ENCODE results near the gene RFNG. TPM values are rescaled to one million over a fixed set of nuclear protein-coding genes. Genes with fewer than 3 reads are reported as not detected.

The RFNG gene
- total RNA-seq, 1 donor = 46.3 TPM

- Histone ChIP-seq H4K20me1 (ENCODE audit: insufficient read depth, low read length) (no peaks in the 10 kb centered on the region), H3K4me1 (ENCODE audit: insufficient read depth, low read length) (no peaks in the 10 kb centered on the region)
- no peak for TF ChIP-seq CTCF (IDR thresholded peaks at IDR 0.05; ENCODE audit: extremely low read depth, low read depth, low read length)
Measured at GRCh38 chr17:82083533-82084359, 32.1 kb upstream of the RFNG start.

GRCh38 chr17:82083009-82083408 is 31.4 kb upstream of the RFNG start:
- TF ChIP-seq CTCF (IDR thresholded peaks at IDR 0.05; ENCODE audit: extremely low read depth, low read depth, low read length) = no peak
- H3K79me2 ChIP-seq (ENCODE audit: insufficient read depth, low read length) = no peaks in the 10 kb centered on the region
- DNase-seq (ENCODE audit: insufficient read length, low spot score, missing footprints) = no peak
- no peaks in the 10 kb centered on the region for H3K27me3 ChIP-seq (ENCODE audit: insufficient read depth, low read length)
- no peaks in the 10 kb centered on the region for H3K9me3 ChIP-seq (ENCODE audit: low read depth, low read length)
- peaks cover 51% of the 10 kb centered on the region for H3K36me3 ChIP-seq (ENCODE audit: insufficient read depth, low read length)
- no peak overlapping the region for H2AFZ ChIP-seq (ENCODE audit: low read length)
- H3K27ac ChIP-seq (ENCODE audit: low read depth, low read length) = no peak overlapping the region
- H3K4me2 ChIP-seq (ENCODE audit: insufficient read depth, low read length) = no peak overlapping the region
- no peak overlapping the region for H3K4me3 ChIP-seq (ENCODE audit: insufficient read depth, low read length)
- H3K4me1 ChIP-seq (ENCODE audit: insufficient read depth, low read length) = no peaks in the 10 kb centered on the region
- H4K20me1 ChIP-seq (ENCODE audit: insufficient read depth, low read length) = no peaks in the 10 kb centered on the region

More at GRCh38 chr17:82083533-82084359, 32.1 kb upstream of the RFNG start:
- no peak for DNase-seq (ENCODE audit: insufficient read length, low spot score, missing footprints)
- H3K9me3 ChIP-seq (ENCODE audit: low read depth, low read length) = no peaks in the 10 kb centered on the region
- H3K4me2 ChIP-seq (ENCODE audit: insufficient read depth, low read length) = no peak overlapping the region
- no peaks in the 10 kb centered on the region for H3K79me2 ChIP-seq (ENCODE audit: insufficient read depth, low read length)
- no peaks in the 10 kb centered on the region for H3K27me3 ChIP-seq (ENCODE audit: insufficient read depth, low read length)
- H3K4me3 ChIP-seq (ENCODE audit: insufficient read depth, low read length) = no peak overlapping the region
- no peak overlapping the region for H3K27ac ChIP-seq (ENCODE audit: low read depth, low read length)
- peaks cover 56% of the 10 kb centered on the region for H3K36me3 ChIP-seq (ENCODE audit: insufficient read depth, low read length)
- no peak overlapping the region for H2AFZ ChIP-seq (ENCODE audit: low read length)

- H2AFZ ChIP-seq (ENCODE audit: low read length) = no peak overlapping the region
- H3K9me3 ChIP-seq (ENCODE audit: low read depth, low read length) = no peaks in the 10 kb centered on the region
- no peaks in the 10 kb centered on the region for H4K20me1 ChIP-seq (ENCODE audit: insufficient read depth, low read length)
- TF ChIP-seq CTCF (IDR thresholded peaks at IDR 0.05; ENCODE audit: extremely low read depth, low read depth, low read length) = no peak
- peaks cover 46% of the 10 kb centered on the region for H3K36me3 ChIP-seq (ENCODE audit: insufficient read depth, low read length)
- DNase-seq (ENCODE audit: insufficient read length, low spot score, missing footprints) = no peak
- H3K27me3 ChIP-seq (ENCODE audit: insufficient read depth, low read length) = no peaks in the 10 kb centered on the region
- no peaks in the 10 kb centered on the region for H3K79me2 ChIP-seq (ENCODE audit: insufficient read depth, low read length)
- H3K27ac ChIP-seq (ENCODE audit: low read depth, low read length) = no peak overlapping the region
- H3K4me2 ChIP-seq (ENCODE audit: insufficient read depth, low read length) = no peak overlapping the region
- H3K4me1 ChIP-seq (ENCODE audit: insufficient read depth, low read length) = no peaks in the 10 kb centered on the region
- no peak overlapping the region for H3K4me3 ChIP-seq (ENCODE audit: insufficient read depth, low read length)
Measured at GRCh38 chr17:82082456-82082855, 30.8 kb upstream of the RFNG start.

- Histone ChIP-seq H3K9me3 (ENCODE audit: low read depth, low read length) (no peaks in the 10 kb centered on the region), H3K27me3 (ENCODE audit: insufficient read depth, low read length) (no peaks in the 10 kb centered on the region), H3K36me3 (ENCODE audit: insufficient read depth, low read length) (peaks cover 42% of the 10 kb centered on the region), H3K4me2 (ENCODE audit: insufficient read depth, low read length) (no peak overlapping the region), H3K4me1 (ENCODE audit: insufficient read depth, low read length) (no peaks in the 10 kb centered on the region), H3K79me2 (ENCODE audit: insufficient read depth, low read length) (no peaks in the 10 kb centered on the region), H2AFZ (ENCODE audit: low read length) (no peak overlapping the region), H3K27ac (ENCODE audit: low read depth, low read length) (no peak overlapping the region), H4K20me1 (ENCODE audit: insufficient read depth, low read length) (no peaks in the 10 kb centered on the region), H3K4me3 (ENCODE audit: insufficient read depth, low read length) (no peak overlapping the region)
- no peak for DNase-seq (ENCODE audit: insufficient read length, low spot score, missing footprints)
- TF ChIP-seq CTCF (IDR thresholded peaks at IDR 0.05; ENCODE audit: extremely low read depth, low read depth, low read length) = no peak
Measured at GRCh38 chr17:82081966-82082365, 30.4 kb upstream of the RFNG start.
